ENCODE measurements around the gene HINT1. TPM values are rescaled to one million over a fixed set of nuclear protein-coding genes. Genes with fewer than 3 reads are reported as not detected.
"Not testable (repeated sequence)": the region's sequence is repeated elsewhere in the genome, so short reads cannot be mapped to it uniquely, and the experiment has no call there.

HINT1 gene
- 290 and 450 TPM in 2 replicates for total RNA-seq (2014; rRNA removed; shearing (Covaris generic))
- 395 and 408 TPM in 2 replicates for polyA plus RNA-seq (2015; cell fraction: cytosol; rRNA removed)
- polyA plus RNA-seq (2015; cell fraction: nucleus; rRNA removed): 167 and 171 TPM in 2 replicates

- peak; percentile 89 for DNase-seq (ENCODE audit: low read depth)
Measured at GRCh38 chr5:131165119-131165727, at the start of gene HINT1. Gene HINT1, minus strand, starts transcription at chr5:131165256. Its CDS starts 51 bp downstream, at chr5:131165205.

- DNase-seq (ENCODE audit: low read depth): no peak
Measured at GRCh38 chr5:131214609-131215227, 49.7 kb upstream of the HINT1 start.

- no peak for DNase-seq (ENCODE audit: low read depth)
Measured at GRCh38 chr5:131212471-131213021, 47.5 kb upstream of the HINT1 start.

GRCh38 chr5:131211669-131212068 lies 46.6 kb upstream of the HINT1 start:
- DNase-seq (ENCODE audit: low read depth): no peak

- DNase-seq (ENCODE audit: low read depth): no peak
Measured at GRCh38 chr5:131210151-131210510, 45.1 kb upstream of the HINT1 start.

GRCh38 chr5:131209506-131210150 lies 44.6 kb upstream of the HINT1 start:
- DNase-seq (ENCODE audit: low read depth): no peak

GRCh38 chr5:131209175-131209505 lies 44.1 kb upstream of the HINT1 start:
- no peak for DNase-seq (ENCODE audit: low read depth)

- DNase-seq (ENCODE audit: low read depth): no peak
Measured at GRCh38 chr5:131206772-131207171, 41.7 kb upstream of the HINT1 start.

GRCh38 chr5:131206061-131206460 lies 41.0 kb upstream of the HINT1 start:
- no peak for DNase-seq (ENCODE audit: low read depth)

- DNase-seq (ENCODE audit: low read depth): no peak
Measured at GRCh38 chr5:131204964-131205363, 39.9 kb upstream of the HINT1 start.

- no peak for DNase-seq (ENCODE audit: low read depth)
Measured at GRCh38 chr5:131200560-131200959, 35.5 kb upstream of the HINT1 start.

- DNase-seq (ENCODE audit: low read depth): peak; percentile 82
Measured at GRCh38 chr5:131198625-131199024, 33.6 kb upstream of the HINT1 start.

GRCh38 chr5:131196331-131196730 lies 31.3 kb upstream of the HINT1 start:
- DNase-seq (ENCODE audit: low read depth): no peak

- no peak for DNase-seq (ENCODE audit: low read depth)
Measured at GRCh38 chr5:131195696-131196095, 30.6 kb upstream of the HINT1 start.

GRCh38 chr5:131194725-131195124 lies 29.7 kb upstream of the HINT1 start:
- DNase-seq (ENCODE audit: low read depth): no peak

- not testable (repeated sequence) for DNase-seq (ENCODE audit: low read depth)
Measured at GRCh38 chr5:131193897-131194296, 28.8 kb upstream of the HINT1 start.

GRCh38 chr5:131193106-131193505 lies 28.1 kb upstream of the HINT1 start:
- DNase-seq (ENCODE audit: low read depth): no peak

GRCh38 chr5:131186561-131187256 lies 21.7 kb upstream of the HINT1 start:
- DNase-seq (ENCODE audit: low read depth): no peak

GRCh38 chr5:131185523-131186104 lies 20.6 kb upstream of the HINT1 start:
- no peak for DNase-seq (ENCODE audit: low read depth)

- no peak for DNase-seq (ENCODE audit: low read depth)
Measured at GRCh38 chr5:131182839-131183238, 17.8 kb upstream of the HINT1 start.

GRCh38 chr5:131180407-131180806 lies 15.4 kb upstream of the HINT1 start:
- DNase-seq (ENCODE audit: low read depth): no peak

All from HT1080 (cell line).